ENCODE data around the gene EXOSC9. TPM values are rescaled to one million over a fixed set of nuclear protein-coding genes. Genes with fewer than 3 reads are reported as not detected.

Gene EXOSC9
- total RNA-seq, 2 experiments from 2014 or later: 71.6 to 72.7 TPM

DNA sequence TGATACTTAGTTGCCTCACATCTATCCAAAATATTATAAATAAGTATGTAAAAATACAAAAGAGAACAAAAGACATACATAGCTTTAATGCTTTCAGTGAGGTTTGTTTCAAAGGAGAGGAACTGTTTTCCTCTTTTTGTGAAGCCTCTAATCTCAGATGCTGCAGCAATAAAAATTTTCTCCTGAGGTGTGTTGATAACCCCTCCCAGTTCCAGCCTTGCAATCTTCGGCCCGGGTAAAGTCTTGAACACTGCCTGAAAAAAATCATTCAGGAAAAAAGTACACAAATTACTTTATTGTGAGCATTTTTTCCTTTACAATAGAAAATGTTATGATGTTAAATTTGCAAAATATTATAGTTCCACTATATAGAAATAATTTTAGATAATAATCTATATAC, 60.3 kb downstream of the EXOSC9 start:
- H3K27me3 ChIP-seq (ENCODE audit: control insufficient read depth in 1 of 2, insufficient read depth in 2 of 2, low read length in 2 of 2): no peaks in the 10 kb centered on the region
- no peaks in the 10 kb centered on the region for H3K9me3 ChIP-seq (ENCODE audit: control insufficient read depth in 1 of 2, insufficient read depth in 1 of 2, low read length in 2 of 2)
- no peak overlapping the region for H3K27ac ChIP-seq (ENCODE audit: low read depth in 1 of 2, low read length in 2 of 2)
- no peaks in the 10 kb centered on the region for H3K4me1 ChIP-seq (ENCODE audit: insufficient read depth, low read length)
- Mint-ChIP-seq H3K27ac (no peak overlapping the region), H3K9me3 (no peaks in the 10 kb centered on the region), H3K4me1 (ENCODE audit: low read depth) (no peaks in the 10 kb centered on the region), H3K36me3 (ENCODE audit: low read depth) (peaks cover 47% of the 10 kb centered on the region), H3K4me3 (no peak overlapping the region), H3K27me3 (no peaks in the 10 kb centered on the region)
- DNase-seq: no peak
- peaks cover 11% of the 10 kb centered on the region for H3K36me3 ChIP-seq (ENCODE audit: insufficient read depth, low read length)
- ChIA-PET CTCF (interaction anchor here (0.7 kb wide), 1 partner anchor 27 kb away, joined by 3 read pairs; no protein-coding TSS in a partner anchor), POLR2A (interaction anchor here (0.6 kb wide), 1 partner anchor 161 kb away, joined by 3 read pairs; no protein-coding TSS in a partner anchor)
- H3K4me3 ChIP-seq (ENCODE audit: low read length): no peak overlapping the region
- TF ChIP-seq, protein P1, sequence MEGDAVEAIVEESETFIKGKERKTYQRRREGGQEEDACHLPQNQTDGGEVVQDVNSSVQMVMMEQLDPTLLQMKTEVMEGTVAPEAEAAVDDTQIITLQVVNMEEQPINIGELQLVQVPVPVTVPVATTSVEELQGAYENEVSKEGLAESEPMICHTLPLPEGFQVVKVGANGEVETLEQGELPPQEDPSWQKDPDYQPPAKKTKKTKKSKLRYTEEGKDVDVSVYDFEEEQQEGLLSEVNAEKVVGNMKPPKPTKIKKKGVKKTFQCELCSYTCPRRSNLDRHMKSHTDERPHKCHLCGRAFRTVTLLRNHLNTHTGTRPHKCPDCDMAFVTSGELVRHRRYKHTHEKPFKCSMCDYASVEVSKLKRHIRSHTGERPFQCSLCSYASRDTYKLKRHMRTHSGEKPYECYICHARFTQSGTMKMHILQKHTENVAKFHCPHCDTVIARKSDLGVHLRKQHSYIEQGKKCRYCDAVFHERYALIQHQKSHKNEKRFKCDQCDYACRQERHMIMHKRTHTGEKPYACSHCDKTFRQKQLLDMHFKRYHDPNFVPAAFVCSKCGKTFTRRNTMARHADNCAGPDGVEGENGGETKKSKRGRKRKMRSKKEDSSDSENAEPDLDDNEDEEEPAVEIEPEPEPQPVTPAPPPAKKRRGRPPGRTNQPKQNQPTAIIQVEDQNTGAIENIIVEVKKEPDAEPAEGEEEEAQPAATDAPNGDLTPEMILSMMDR (IDR thresholded peaks at IDR 0.05): no peak
- intact Hi-C loops (cut with DNase I, micrococcal nuclease): no loop called here
- ATAC-seq (ENCODE audit: poor library complexity): no peak

DNA sequence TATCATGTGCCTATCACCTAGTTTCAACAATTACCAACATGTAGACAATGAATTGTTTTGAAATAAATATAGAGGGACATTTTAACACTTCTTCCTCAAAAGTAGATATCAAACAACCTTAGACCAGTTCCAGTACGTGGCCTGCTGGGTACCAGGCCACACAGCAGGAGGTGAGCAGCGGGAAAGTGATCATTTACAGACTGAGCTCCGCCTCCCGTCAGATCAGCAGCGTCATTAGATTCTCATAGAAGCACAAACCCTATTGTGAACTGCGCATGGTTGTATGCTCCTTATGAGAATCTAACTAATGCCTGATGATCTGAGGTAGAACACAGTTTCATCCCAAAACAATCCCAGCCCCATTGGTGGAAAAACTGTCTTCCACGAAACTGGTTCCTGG, 62.7 kb downstream of the EXOSC9 start:
- Mint-ChIP-seq H3K36me3 (ENCODE audit: low read depth) (peaks cover 41% of the 10 kb centered on the region), H3K4me1 (ENCODE audit: low read depth) (peaks cover 3% of the 10 kb centered on the region), H3K9me3 (no peaks in the 10 kb centered on the region), H3K4me3 (no peak overlapping the region), H3K27me3 (no peaks in the 10 kb centered on the region), H3K27ac (no peak overlapping the region)
- DNase-seq (no peak), ATAC-seq (ENCODE audit: poor library complexity) (no peak)
- Histone ChIP-seq H3K27ac (ENCODE audit: low read depth in 1 of 2, low read length in 2 of 2) (no peak overlapping the region), H3K9me3 (ENCODE audit: control insufficient read depth in 1 of 2, insufficient read depth in 1 of 2, low read length in 2 of 2) (no peaks in the 10 kb centered on the region), H3K4me3 (ENCODE audit: low read length) (no peak overlapping the region), H3K4me1 (ENCODE audit: insufficient read depth, low read length) (no peaks in the 10 kb centered on the region), H3K27me3 (ENCODE audit: control insufficient read depth in 1 of 2, insufficient read depth in 2 of 2, low read length in 2 of 2) (no peaks in the 10 kb centered on the region), H3K36me3 (ENCODE audit: insufficient read depth, low read length) (peaks cover 11% of the 10 kb centered on the region)
- POLR2A ChIA-PET: no interaction called here
- intact Hi-C loops (cut with DNase I, micrococcal nuclease): no loop called here
- CTCF ChIA-PET: no interaction called here
- TF ChIP-seq, protein P1 (IDR thresholded peaks at IDR 0.05): no peak

Other genes with a start within 250 kb of the EXOSC9 start
- gene ANXA5, start 104.3 kb upstream of the EXOSC9 start, total RNA-seq: 10 to 100 TPM; 50.8 to 55.9 TPM
- not detected for gene SMIM43, start 36.2 kb upstream of the EXOSC9 start, total RNA-seq
- gene CCNA2, start 22.6 kb downstream of the EXOSC9 start, total RNA-seq: under 1 TPM; 0.34 to 0.41 TPM
- 1 to 10 TPM; 3.0 to 3.8 TPM for gene BBS7, start 69.2 kb downstream of the EXOSC9 start, total RNA-seq
- not detected for gene TRPC3, start 150.7 kb downstream of the EXOSC9 start, total RNA-seq

Data from CD4-positive, alpha-beta T cell (primary cell).